Fibroblast of skin of right quadriceps (primary cell): ENCODE measurements around the gene KIFC3.
"Not testable (repeated sequence)": the region's sequence is repeated elsewhere in the genome, so short reads cannot be mapped to it uniquely, and the experiment has no call there.

Source experiments
- DNase-seq: peaks from one replicate; pipeline ENCODE4 v3.0.0-alpha.2; 2013

KIFC3 gene

DNA sequence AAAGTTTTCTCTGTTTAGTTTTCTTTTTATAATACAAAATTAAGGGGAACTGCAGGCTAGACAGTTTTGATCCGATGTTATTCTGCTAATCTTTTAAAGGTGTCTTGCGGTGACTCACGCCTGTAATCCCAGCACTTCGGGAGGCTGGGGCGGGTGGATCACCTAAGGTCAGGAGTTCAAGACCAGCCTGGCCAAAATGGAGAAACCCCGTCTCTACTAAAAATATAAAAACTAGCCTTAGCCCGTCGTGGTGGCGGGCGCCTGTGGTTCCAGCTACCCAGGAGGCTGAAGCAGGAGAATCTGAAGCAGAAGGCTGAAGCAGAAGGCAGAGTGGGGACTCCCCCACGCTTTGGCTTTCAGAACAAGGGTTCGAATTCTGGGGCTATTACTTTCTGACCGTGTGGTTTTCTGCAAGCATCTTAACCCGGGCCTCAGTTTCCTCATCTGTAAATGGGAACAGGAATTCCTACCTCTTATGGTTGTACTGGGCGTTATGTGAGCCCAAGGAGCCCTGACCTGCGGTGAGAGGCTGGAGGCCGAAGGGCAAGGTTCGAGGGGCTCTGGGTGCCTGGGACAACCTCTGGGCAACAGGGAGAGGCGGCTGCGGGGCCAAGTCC is 67.9 kb downstream of the KIFC3 start:
- no peak for DNase-seq

DNA sequence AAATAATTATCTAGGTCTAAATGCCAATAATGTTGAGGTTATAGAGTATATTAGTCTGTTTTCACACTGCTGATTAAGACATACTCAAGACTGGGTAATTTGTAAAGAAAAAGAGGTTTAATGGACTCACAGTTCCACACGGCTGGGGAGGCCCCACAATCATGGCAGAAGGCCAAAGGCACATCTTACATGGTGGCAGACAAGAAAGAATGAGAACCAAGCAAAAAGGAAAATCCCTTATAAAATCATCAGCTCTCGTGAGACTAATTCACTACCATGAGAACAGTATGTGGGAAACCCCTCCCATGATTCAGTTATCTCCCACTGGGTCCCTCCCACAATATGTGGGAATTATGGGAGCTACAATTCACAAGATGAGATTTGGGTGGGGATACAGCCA is 69.6 kb downstream of the KIFC3 start:
- no peak for DNase-seq

GRCh38 chr16:57732037-57732436 is 70.3 kb downstream of the KIFC3 start:
- peak; percentile 48 for DNase-seq

- DNase-seq: no peak
Measured at GRCh38 chr16:57730771-57731730, 71.2 kb downstream of the KIFC3 start.

DNA sequence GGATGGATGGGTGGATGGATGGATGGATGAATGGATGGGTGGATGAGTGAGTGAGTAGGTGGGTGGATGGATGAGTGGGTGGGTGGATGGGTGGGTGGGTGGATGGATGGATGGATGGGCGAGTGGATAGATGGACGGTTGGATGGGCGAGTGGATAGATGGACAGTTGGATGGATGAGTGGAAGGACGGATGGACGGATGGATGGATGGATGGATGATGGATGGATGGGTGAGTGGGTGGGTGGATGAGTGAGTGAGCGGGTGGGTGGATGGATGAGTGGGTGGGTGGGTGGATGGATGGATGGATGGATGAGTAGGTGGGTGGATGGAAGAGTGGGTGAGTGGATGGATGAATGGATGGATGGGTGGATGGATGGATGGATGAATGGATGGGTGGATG is 72.4 kb downstream of the KIFC3 start:
- not testable (repeated sequence) for DNase-seq

DNA sequence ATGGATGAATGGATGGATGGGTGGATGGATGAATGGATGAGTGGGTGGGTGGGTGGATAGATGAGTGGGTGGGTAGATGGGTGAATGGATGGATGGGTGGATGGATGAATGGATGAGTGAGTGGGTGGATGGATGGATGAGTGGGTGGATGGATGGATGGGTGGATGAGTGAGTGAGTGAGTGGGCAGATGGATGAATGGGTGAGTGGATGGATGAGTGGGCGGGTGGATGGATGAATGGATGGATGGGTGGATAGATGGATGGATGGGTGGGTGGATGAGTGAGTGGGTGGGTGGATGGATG is 73.2 kb downstream of the KIFC3 start:
- no peak for DNase-seq

- DNase-seq: no peak
Measured at GRCh38 chr16:57728336-57729181, 73.7 kb downstream of the KIFC3 start.

- DNase-seq: no peak
Measured at GRCh38 chr16:57727610-57728009, 74.7 kb downstream of the KIFC3 start.

DNA sequence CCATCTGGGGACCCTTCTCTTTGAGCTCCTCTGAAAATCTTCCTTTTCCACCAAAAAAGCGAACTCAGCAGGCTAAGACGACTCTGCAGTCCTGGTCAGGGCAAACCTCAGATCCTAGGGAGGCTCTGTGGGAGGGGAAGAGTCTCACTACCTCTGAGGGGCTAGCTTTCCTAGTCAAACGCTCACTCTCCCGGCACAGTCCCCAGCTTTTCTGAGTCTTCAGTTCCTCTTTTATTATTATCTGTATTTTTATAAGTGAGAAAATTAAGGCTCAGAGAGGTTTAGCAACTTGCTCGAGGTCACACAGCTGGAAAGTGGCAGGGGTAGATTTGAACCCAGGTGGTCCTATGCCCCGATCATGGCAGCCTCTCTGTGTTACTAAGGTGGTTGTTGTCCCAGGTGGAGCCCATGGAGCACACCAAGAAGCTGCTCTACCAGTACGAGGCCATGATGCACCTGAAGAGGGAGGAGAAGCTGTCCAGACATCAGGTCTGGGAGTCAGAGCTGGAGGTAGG is 75.8 kb downstream of the KIFC3 start:
- no peak for DNase-seq

DNA sequence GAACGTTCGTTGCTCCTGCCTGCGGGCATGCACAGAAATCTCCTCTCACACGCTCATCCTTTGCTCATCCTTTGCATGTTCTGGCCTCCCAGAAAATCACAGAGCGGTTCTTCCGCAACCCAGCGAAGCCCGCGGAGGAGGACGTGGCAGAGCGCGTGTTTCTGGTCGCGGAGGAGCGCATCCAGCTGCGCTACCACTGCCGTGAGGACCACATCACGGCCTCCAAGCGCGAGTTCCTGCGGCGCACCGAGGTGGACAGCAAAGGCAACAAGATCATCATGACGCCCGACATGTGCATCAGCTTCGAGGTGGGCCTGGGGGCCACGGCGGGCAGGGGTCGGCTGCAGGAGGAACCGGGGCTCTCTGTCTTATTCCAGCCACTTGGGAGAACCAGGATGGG is 76.3 kb downstream of the KIFC3 start:
- DNase-seq: no peak

DNA sequence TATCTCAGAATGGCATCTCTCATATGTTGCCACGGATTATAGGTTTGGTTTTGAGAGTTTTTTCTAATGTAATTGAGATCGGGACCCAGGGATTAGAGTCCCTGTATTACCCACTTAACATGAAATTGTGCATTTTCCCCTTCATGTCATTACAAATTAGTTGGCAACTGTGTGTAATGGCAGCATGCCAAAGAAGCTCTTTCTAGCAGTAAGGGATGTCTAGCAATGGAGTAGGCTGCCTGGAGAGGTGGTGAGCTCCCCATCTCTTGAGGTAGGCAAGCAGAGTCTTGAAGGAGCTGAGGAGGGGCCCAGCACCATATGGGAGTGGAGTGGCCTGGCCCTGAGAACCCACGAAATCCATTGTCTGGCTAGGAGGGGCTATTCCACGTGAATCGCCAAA is 76.7 kb downstream of the KIFC3 start:
- no peak for DNase-seq

DNA sequence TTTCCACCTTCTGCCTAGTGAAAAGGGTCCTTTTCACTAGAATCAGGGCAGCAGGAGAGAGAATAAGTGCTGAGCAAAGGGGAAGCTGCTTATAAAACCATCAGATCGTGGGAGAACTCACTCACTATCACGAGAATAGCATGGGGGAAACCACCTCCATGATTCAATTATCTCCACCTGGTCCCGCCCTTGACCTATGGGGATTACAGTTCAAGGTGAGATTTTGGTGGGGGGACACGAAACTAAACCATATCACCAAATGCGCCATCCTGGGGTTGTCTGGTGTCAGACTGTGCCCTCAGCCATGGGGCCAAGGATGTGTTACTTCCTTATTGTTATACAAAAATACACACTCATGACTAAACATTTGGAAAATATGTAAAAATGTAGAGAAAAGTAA is 77.1 kb downstream of the KIFC3 start:
- DNase-seq: no peak

DNA sequence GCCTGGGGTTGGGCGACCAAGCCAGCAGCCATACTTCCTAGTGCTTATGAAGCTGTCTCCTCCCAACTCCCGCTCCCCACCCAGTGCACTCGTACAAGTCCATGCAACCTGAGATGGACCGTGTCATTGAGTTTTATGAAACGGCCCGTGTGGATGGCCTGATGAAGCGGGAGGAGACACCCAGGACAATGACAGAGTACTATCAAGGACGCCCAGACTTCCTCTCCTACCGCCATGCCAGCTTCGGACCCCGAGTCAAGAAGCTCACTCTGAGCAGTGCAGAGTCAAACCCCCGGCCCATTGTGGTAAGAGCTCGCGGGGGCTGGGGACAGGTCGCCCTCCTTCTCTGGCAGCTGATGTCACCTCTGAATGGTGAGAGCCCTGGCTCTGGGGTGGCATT is 77.8 kb downstream of the KIFC3 start:
- DNase-seq: no peak

- no peak for DNase-seq
Measured at GRCh38 chr16:57723170-57723569, 79.1 kb downstream of the KIFC3 start.

DNA sequence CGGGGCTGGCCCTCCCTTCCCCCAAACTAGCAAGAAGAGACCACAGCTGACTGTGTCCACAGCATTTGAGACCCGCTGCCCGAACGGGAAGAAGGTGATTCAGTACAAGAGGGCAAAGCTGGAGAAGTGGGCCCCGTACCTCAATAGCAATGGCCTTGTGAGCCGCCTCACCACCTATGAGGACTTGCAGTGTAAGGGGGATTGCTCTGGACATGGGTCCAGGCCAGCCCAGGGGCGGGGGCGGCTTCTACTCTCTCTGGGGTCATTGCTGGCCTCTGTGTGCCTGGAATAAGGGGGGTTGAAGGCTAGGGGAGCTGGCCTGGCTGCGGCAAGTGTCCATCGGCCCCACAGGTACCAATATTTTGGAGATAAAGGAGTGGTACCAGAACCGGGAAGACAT is 79.6 kb downstream of the KIFC3 start:
- no peak for DNase-seq

DNA sequence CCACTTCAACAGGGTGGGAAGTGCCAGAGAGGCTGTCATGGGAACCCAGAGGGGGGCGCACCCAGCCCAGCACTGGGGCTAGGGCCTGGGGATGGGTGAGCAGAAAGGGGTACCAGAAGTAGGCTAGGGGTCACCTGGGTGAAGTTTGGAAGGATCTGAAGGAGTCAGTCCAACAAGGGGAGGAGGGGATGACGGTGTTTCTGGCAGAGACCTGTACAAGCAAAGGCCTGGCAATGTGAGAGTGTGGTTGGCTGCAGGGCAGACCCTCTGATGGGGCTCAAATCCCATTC is 80.1 kb downstream of the KIFC3 start:
- no peak for DNase-seq

GRCh38 chr16:57721356-57722209 is 80.7 kb downstream of the KIFC3 start:
- no peak for DNase-seq

GRCh38 chr16:57720142-57720575 is 82.1 kb downstream of the KIFC3 start:
- peak; percentile 34 for DNase-seq

GRCh38 chr16:57714047-57714446 is 88.2 kb downstream of the KIFC3 start:
- DNase-seq: no peak

DNA sequence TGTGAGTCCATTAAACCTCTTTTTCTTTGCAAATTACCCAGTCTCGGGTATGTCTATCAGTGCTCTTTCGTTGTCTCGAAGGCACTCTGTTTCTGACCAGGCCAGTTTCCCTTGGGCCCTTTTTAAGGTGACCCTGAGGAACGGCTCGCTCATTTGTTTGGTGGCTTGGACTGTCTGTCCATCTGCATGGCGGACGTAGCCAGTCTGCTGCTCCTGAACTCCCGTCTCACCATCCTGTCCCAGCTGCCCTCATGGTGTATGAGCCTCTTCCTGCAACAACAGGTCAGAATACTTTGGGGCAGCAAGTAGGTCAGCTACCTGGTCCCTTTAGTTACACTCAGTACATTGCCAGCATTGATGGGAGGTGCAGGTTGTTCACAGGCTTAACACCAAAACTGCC is 88.7 kb downstream of the KIFC3 start:
- DNase-seq: no peak

- DNase-seq: not testable (repeated sequence)
Measured at GRCh38 chr16:57712569-57712968, 89.7 kb downstream of the KIFC3 start.

- DNase-seq: no peak
Measured at GRCh38 chr16:57711993-57712392, 90.3 kb downstream of the KIFC3 start.

DNA sequence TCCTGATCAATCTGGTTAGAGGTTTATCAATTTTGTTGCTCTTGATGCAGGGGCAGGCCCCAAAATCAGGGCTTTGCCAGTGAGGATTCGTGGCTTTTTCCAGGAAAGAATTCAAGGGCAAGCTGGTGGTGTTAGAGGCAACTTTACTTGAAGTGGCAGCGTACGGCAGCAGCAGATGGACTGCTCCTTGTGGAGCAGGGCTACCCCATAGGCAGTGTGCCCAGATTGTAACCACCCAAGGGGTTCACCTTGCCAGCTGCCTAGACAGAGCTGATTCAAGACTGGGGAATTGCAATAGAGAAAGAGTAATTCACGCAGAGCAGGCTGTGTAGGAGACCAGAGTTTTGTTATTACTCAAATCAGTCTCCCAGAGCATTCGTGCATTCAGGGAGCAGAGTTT is 90.9 kb downstream of the KIFC3 start:
- no peak for DNase-seq
